A549 (cell line): ENCODE data around the gene ELOVL5. TPM values are rescaled to one million over a fixed set of nuclear protein-coding genes. Genes with fewer than 3 reads are reported as not detected.
A peak's percentile ranks its signal among the peaks of the same experiment; 100 is the strongest.

Experiments
- ATAC-seq, 2 experiments: fragments of 200-7000 bp in 1 of 2; fragments of >200 bp in 1 of 2; cut with Nextera tagmentation in 1 of 2; cut with Tn5 transposase in 1 of 2; 3 replicates each; pipeline versions ENCODE4 v1.8.0 to v1.9.1; 2018 to 2020; ENCODE audit warnings: mild to moderate bottlenecking in 1 of 2, moderate library complexity in 1 of 2
- CTCF ChIA-PET: fragments of 300-600 bp; sonication (Branson Sonifier 250); formaldehyde crosslinking; extraction: SDS; loops from one replicate; lab custom pipeline; 2021; ENCODE audit warnings: antibody characterized with exemption, inconsistent platforms; lab: Yijun Ruan, JAX
- POLR2A ChIA-PET: fragments of 350-600 bp; formaldehyde crosslinking; extraction: SDS; loops from one replicate; lab custom pipeline; 2021; ENCODE audit warnings: antibody characterized with exemption, inconsistent platforms; lab: Yijun Ruan, JAX
- DNase-seq, 2 experiments: peaks; one replicate each; pipeline versions ENCODE4 v3.0.0 to v3.0.0-alpha.2; 2011 to 2016; ENCODE audit warnings: low read depth in 1 of 2, low spot score in 1 of 2
- FAIRE-seq: peaks from 2 replicates; lab custom pipeline; 2011; peaks lifted over from hg19 to GRCh38; lab: Jason Lieb, UNC
- H3K27ac ChIP-seq, 2 experiments: fragments of >200 bp; sonication (Bioruptor Twin); formaldehyde crosslinking; 3 replicates each; pipeline ENCODE4 v1.5.1; 2016 to 2017
- H3K4me1 ChIP-seq: fragments of >200 bp; sonication (Bioruptor Twin); formaldehyde crosslinking; 3 replicates; pipeline ENCODE4 v1.6.1; 2016
- H3K4me2 ChIP-seq: fragments of >200 bp; sonication (Bioruptor Twin); formaldehyde crosslinking; 3 replicates; pipeline ENCODE4 v1.6.1; 2016
- H3K4me3 ChIP-seq: fragments of >200 bp; sonication (Bioruptor Twin); formaldehyde crosslinking; 3 replicates; pipeline ENCODE4 v1.5.1; 2016
- H3K9me3 ChIP-seq: fragments of >200 bp; sonication (Bioruptor Twin); formaldehyde crosslinking; 3 replicates; pipeline ENCODE4 v1.6.1; 2016
- ATOH8 ChIP-seq: fragments of 250-450 bp; sonication (Bioruptor Pico); IDR thresholded peaks from 2 replicates; pipeline ENCODE4 v1.5.0; 2020; ENCODE audit warnings: low read depth, mild to moderate bottlenecking, moderate library complexity
- CBX2 ChIP-seq: fragments of 200-600 bp; sonication (generic); IDR thresholded peaks from 2 replicates; pipeline ENCODE4 v1.6.1; 2016; ENCODE audit warnings: low read depth, mild to moderate bottlenecking, borderline replicate concordance
- ELK1 ChIP-seq: fragments of 150-350 bp; IDR thresholded peaks from 2 replicates; pipeline ENCODE4 v1.6.1; 2014; ENCODE audit warnings: low read depth, mild to moderate bottlenecking, low read length
- HEYL ChIP-seq: fragments of 250-450 bp; sonication (Bioruptor Pico); IDR thresholded peaks from 2 replicates; pipeline ENCODE4 v1.8.0; 2021; ENCODE audit warnings: mild to moderate bottlenecking, moderate library complexity
- HMGXB4 ChIP-seq: fragments of 250-450 bp; sonication (Bioruptor Pico); IDR thresholded peaks from 2 replicates; pipeline ENCODE4 v1.5.0; 2021; ENCODE audit warnings: mild to moderate bottlenecking, moderate library complexity, borderline replicate concordance
- HOXB13 ChIP-seq: fragments of 250-450 bp; sonication (Bioruptor Pico); IDR thresholded peaks from 2 replicates; pipeline ENCODE4 v1.5.0; 2020; ENCODE audit warnings: low read depth, mild to moderate bottlenecking, moderate library complexity
- HOXB5 ChIP-seq: fragments of 250-450 bp; sonication (Bioruptor Pico); IDR thresholded peaks from 2 replicates; pipeline ENCODE4 v1.5.0; 2020; ENCODE audit warnings: mild to moderate bottlenecking, moderate library complexity
- KDM1A ChIP-seq: fragments of 200-600 bp; sonication (generic); IDR thresholded peaks from 2 replicates; pipeline ENCODE4 v1.6.1; 2016; ENCODE audit warnings: low read depth, mild to moderate bottlenecking
- MAFK ChIP-seq: fragments of 450-650 bp; IDR thresholded peaks from 2 replicates; pipeline ENCODE4 v1.6.1; 2014; ENCODE audit not compliant: partially characterized antibody
- MAZ ChIP-seq: fragments of 150-350 bp; IDR thresholded peaks from 2 replicates; pipeline ENCODE4 v1.6.1; 2014; ENCODE audit warnings: antibody characterized with exemption, low read depth, low read length, borderline replicate concordance
- POLR2A ChIP-seq: IDR thresholded peaks from 2 replicates; pipeline ENCODE4 v1.6.1; 2012; ENCODE audit warnings: mild to moderate bottlenecking, low read length
- REST ChIP-seq: fragments of 200-600 bp; sonication (generic); IDR thresholded peaks from 2 replicates; pipeline ENCODE4 v1.6.1; 2016; ENCODE audit warnings: antibody characterized with exemption, mild to moderate bottlenecking, moderate library complexity
- RFX5 ChIP-seq: fragments of 450-650 bp; IDR thresholded peaks from 2 replicates; pipeline ENCODE4 v1.7.1; 2014; ENCODE audit warnings: antibody characterized with exemption, mild to moderate bottlenecking, moderate library complexity
- USF2 ChIP-seq: fragments of 450-650 bp; IDR thresholded peaks from 2 replicates; pipeline ENCODE4 v1.6.1; 2014; ENCODE audit warnings: antibody characterized with exemption
- ZFP36 ChIP-seq: fragments of 450-650 bp; IDR thresholded peaks from 2 replicates; pipeline ENCODE4 v1.6.1; 2014; ENCODE audit warnings: borderline replicate concordance; ENCODE audit not compliant: partially characterized antibody
- ZNF302 ChIP-seq: fragments of 250-450 bp; sonication (Bioruptor Pico); IDR thresholded peaks from 2 replicates; pipeline ENCODE4 v1.9.0; 2021; ENCODE audit warnings: inconsistent platforms, mild to moderate bottlenecking, moderate library complexity
- WGBS: methylation state at CpG from one replicate; pipeline ENCODE4 v1.1.6; 2017; ENCODE audit errors: missing lambda C conversion rate; 5-methylcytosine and 5-hydroxymethylcytosine counted together
- polyA plus RNA-seq, 4 experiments: library from polyadenylated mRNA; depleted of rRNA in 3 of 4; stranded (reverse); fragments of >200 nt; fragmentation: RNase III in 1 of 4; extraction: RNeasy Plus Mini Kit Qiagen cat#74134 plus additional on column Dnase treatment in 1 of 4; gene quantifications; 2 replicates in 3 of 4; 3 replicates in 1 of 4; pipeline ENCODE4 v1.2.3, GENCODE V29; 2011 to 2017

The ELOVL5 gene
- polyA plus RNA-seq, 2 of the 4 experiments (the other 2 are of a cell fraction) = 90.9 to 95.4 TPM

GRCh38 chr6:53322188-53323029 is 26.3 kb downstream of the ELOVL5 start:
- H3K4me1 ChIP-seq = peaks cover 53% of the 10 kb centered on the region
- no peaks in the 10 kb centered on the region for H3K9me3 ChIP-seq
- CTCF ChIA-PET = interaction anchor here (1.0 kb wide), 1 partner anchor 327 kb away, joined by 3 read pairs; the partner anchor contains the start of gene GSTA4
- no peak overlapping the region for H3K4me3 ChIP-seq
- DNase-seq = no peak
- H3K4me2 ChIP-seq = peak overlapping the region; percentile 44
- 68% methylated on average over 8 of the region's 8 CpGs for WGBS
- POLR2A ChIA-PET = no interaction called here
- H3K27ac ChIP-seq = peak overlapping the region in 1 of 2 experiments; percentile 73; a peak in 3 of 6 replicates
- no peak for FAIRE-seq
- no peak for ATAC-seq
- no peak for TF ChIP-seq REST
- TF ChIP-seq ATOH8 = no peak
- no peak for TF ChIP-seq ZNF302 (CRISPR knock-in tag)
- peak; percentile 73 for TF ChIP-seq MAFK
- no peak for TF ChIP-seq HMGXB4 (CRISPR knock-in tag)

GRCh38 chr6:53321701-53322100 is 27.0 kb downstream of the ELOVL5 start:
- Histone ChIP-seq H3K27ac (peak overlapping the region in 1 of 2 experiments; percentile 73; a peak in 2 of 6 replicates), H3K9me3 (no peaks in the 10 kb centered on the region), H3K4me2 (peak overlapping the region; percentile 44), H3K4me1 (peaks cover 46% of the 10 kb centered on the region), H3K4me3 (no peak overlapping the region)
- WGBS = 7% methylated on average over 2 of the region's 2 CpGs
- TF ChIP-seq HMGXB4 (CRISPR knock-in tag) (no peak), MAZ (no peak), ELK1 (no peak), POLR2A (no peak), HEYL (no peak), KDM1A (no peak), HOXB13 (CRISPR knock-in tag) (no peak), HOXB5 (CRISPR knock-in tag) (no peak), USF2 (no peak), RFX5 (no peak), ZFP36 (no peak), CBX2 (no peak)
- ChIA-PET CTCF (interaction anchor here (1.0 kb wide), 1 partner anchor 326 kb away, joined by 3 read pairs; the partner anchor contains the start of gene GSTA4), POLR2A (no interaction called here)
- FAIRE-seq (no peak), DNase-seq (no peak), ATAC-seq (no peak)
